PFSK-1 (cell line): ENCODE measurements around the gene MYO7B. TPM values are rescaled to one million over a fixed set of nuclear protein-coding genes. Genes with fewer than 3 reads are reported as not detected.

Experiments
- FOXP2 ChIP-seq: optimal IDR thresholded peaks from 2 replicates; pipeline ENCODE3; 2011; ENCODE audit warnings: borderline replicate concordance, control low read depth, inconsistent platforms; ENCODE audit not compliant: insufficient read depth; ENCODE audit errors: extremely low read length, extremely low read depth
- POLR2AphosphoS5 ChIP-seq: IDR thresholded peaks from 2 replicates; pipeline ENCODE4 v1.6.1; 2012; ENCODE audit warnings: low read depth, mild to moderate bottlenecking, control low read depth, low read length, moderate library complexity
- REST ChIP-seq, 2 experiments: IDR thresholded peaks; 2 replicates each; pipeline versions ENCODE4 v1.6.1 to v1.8.0; 2011 to 2012; ENCODE audit warnings: low read depth in 2 of 2, low read length in 2 of 2, control low read depth in 1 of 2, inconsistent platforms in 1 of 2, mild to moderate bottlenecking in 1 of 2, moderate library complexity in 1 of 2; ENCODE audit not compliant: insufficient read depth in 1 of 2
- SIN3A ChIP-seq: IDR thresholded peaks from 2 replicates; pipeline ENCODE4 v1.6.1; 2012; ENCODE audit warnings: mild to moderate bottlenecking, low read length, moderate library complexity, borderline replicate concordance; ENCODE audit not compliant: insufficient read depth
- TAF1 ChIP-seq: IDR thresholded peaks from 2 replicates; pipeline ENCODE4 v1.6.1; 2012; ENCODE audit warnings: low read length, control low read depth, borderline replicate concordance; ENCODE audit not compliant: insufficient read depth
- polyA plus RNA-seq: library from polyadenylated mRNA; unstranded; fragments of >200 nt; gene quantifications from one replicate; pipeline ENCODE4 v1.2.1, GENCODE V29; 2012; ENCODE audit warnings: low read depth, missing spikeins; ENCODE audit not compliant: insufficient read length

Gene MYO7B
- not detected for polyA plus RNA-seq

DNA sequence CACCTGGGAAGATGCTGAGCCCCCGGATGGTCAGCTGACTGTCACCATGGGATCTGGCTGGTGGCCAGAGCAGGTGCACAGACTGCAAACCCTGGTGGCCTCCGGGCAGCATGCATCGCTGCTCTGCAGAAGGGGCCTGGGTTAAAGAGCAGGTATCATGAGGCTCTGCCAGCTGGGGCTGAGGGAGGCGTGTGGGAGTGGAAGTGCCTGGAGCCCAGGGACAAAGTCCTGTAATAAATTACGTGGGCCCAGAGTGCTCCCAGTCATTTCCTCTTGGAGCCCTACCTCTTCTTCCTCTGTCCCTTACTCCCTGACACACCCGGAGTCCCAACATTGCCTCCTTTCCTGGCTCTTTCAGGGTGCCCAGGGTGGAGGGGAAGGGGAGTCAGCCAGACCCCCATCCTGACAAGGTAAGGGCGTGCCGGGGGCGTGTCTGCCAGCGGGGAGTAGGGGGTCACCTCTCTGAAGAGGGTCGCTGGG is at the start of gene MYO7B:
Gene MYO7B (plus strand): TSS at position 262 of the 480 bp plus-strand sequence. CDS start 24,040 bp downstream, outside the sequence.
- TF ChIP-seq FOXP2 (no peak), POLR2AphosphoS5 (no peak), TAF1 (no peak), SIN3A (no peak), REST (IDR thresholded peaks at IDR 0.05; ENCODE audit: insufficient read depth in 1 of 2, low read depth in 2 of 2, low read length in 2 of 2) (no peak)

GRCh38 chr2:127485694-127486071 is 49.8 kb upstream of the MYO7B start:
- TF ChIP-seq TAF1: no peak
- TF ChIP-seq FOXP2: no peak
- no peak for TF ChIP-seq SIN3A
- TF ChIP-seq REST (IDR thresholded peaks at IDR 0.05; ENCODE audit: insufficient read depth in 1 of 2, low read depth in 2 of 2, low read length in 2 of 2): no peak
- no peak for TF ChIP-seq POLR2AphosphoS5

GRCh38 chr2:127486247-127487058 is 49.0 kb upstream of the MYO7B start:
- TF ChIP-seq SIN3A: no peak

DNA sequence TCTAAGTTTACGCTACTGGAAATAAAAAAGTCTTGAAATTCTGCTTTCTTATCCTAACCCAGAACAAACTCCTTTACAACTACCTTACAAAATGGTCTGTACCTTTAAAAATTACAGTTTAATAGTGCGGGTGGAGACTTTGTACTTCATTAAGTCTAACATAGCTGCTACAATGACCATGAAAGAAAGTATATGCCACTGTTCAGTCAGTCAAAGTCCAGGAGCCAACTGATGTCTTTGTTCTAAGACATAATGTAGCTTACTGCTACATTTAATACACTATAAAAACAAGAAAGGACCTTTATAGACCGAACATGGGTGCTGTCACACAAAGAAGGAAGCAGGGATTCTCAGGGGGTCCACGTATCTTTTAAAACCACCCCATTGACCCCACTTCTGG is 45.2 kb upstream of the MYO7B start:
- TF ChIP-seq TAF1: no peak
- TF ChIP-seq FOXP2: no peak
- no peak for TF ChIP-seq REST (IDR thresholded peaks at IDR 0.05; ENCODE audit: insufficient read depth in 1 of 2, low read depth in 2 of 2, low read length in 2 of 2)

DNA sequence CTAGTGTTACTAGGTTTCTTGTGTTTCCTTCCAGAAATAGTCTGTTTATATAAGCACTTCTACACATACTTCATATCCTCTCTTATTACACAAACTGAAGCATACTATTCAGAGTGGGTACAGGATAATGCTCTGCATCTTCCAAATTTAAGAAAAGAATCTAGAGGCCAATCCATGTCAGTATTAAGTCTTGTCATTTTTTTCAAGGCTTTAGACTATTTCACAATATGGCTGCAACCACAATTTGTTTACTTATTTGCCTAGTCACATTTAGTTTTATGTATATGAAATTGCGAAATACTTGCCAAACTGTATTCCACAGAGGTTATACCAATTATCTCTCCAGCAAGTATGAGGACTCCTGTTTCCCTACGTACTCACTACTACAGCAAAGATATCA is 37.1 kb upstream of the MYO7B start:
- TF ChIP-seq SIN3A (no peak), TAF1 (no peak), REST (IDR thresholded peaks at IDR 0.05; ENCODE audit: insufficient read depth in 1 of 2, low read depth in 2 of 2, low read length in 2 of 2) (no peak), FOXP2 (no peak), POLR2AphosphoS5 (no peak)
